Measurements from ENCODE around the gene TAF11L8.
"Not testable (repeated sequence)": the region's sequence is repeated elsewhere in the genome, so short reads cannot be mapped to it uniquely, and the experiment has no call there.

TAF11L8 gene

DNA sequence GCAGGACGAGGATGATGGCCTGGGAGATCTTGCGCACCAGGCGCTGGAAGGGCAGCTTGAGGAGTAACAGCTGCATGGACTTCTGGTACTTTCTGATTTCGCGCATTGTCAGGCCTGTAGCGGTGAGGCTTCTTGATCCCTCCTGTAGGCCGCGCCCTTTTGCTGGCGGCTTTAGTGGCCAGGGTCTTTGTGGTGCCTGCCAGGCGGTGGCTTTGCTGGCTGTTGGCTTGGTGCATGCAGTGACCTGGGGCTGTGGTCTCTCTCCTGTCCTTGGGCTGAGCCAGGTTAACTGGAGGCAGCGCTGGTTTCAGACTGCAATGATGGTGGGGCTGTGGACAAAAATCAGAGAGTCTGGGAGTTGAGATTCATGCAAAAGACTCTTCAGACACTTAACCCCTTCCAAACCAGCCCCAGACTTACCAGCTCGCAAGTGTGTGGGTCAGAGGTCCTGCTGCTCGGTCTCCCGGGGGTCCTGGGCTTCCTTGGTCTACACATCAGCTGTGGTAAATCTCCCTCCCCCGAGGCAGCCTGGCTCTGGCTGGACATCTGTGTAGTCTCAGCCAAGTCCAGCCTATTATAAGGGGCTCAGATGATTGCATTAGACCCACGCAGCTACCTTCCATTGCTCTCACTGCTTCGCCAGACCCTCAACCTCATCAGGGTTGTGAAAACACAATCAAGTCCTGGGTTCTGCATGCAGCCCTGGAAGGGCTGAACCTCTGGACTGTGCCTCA, 24.3 kb upstream of the TAF11L8 start:
- TF ChIP-seq, protein P1, sequence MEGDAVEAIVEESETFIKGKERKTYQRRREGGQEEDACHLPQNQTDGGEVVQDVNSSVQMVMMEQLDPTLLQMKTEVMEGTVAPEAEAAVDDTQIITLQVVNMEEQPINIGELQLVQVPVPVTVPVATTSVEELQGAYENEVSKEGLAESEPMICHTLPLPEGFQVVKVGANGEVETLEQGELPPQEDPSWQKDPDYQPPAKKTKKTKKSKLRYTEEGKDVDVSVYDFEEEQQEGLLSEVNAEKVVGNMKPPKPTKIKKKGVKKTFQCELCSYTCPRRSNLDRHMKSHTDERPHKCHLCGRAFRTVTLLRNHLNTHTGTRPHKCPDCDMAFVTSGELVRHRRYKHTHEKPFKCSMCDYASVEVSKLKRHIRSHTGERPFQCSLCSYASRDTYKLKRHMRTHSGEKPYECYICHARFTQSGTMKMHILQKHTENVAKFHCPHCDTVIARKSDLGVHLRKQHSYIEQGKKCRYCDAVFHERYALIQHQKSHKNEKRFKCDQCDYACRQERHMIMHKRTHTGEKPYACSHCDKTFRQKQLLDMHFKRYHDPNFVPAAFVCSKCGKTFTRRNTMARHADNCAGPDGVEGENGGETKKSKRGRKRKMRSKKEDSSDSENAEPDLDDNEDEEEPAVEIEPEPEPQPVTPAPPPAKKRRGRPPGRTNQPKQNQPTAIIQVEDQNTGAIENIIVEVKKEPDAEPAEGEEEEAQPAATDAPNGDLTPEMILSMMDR (IDR thresholded peaks at IDR 0.05; ENCODE audit: insufficient read depth, low read length, poor library complexity, severe bottlenecking): no peak
- DNase-seq (ENCODE audit: extremely low read depth, insufficient read length): no peak
- H3K4me3 ChIP-seq (replicated peaks; ENCODE audit: low read depth, low read length): no peak overlapping the region
- H3K36me3 ChIP-seq (ENCODE audit: control insufficient read depth, insufficient read depth, low read length): no peaks in the 10 kb centered on the region
- no peaks in the 10 kb centered on the region for H3K27me3 ChIP-seq (replicated peaks; ENCODE audit: control insufficient read depth, insufficient read depth, low read length)

- not testable (repeated sequence) for DNase-seq (ENCODE audit: extremely low read depth, insufficient read length); H3K27me3 ChIP-seq (replicated peaks; ENCODE audit: control insufficient read depth, insufficient read depth, low read length); H3K36me3 ChIP-seq (ENCODE audit: control insufficient read depth, insufficient read depth, low read length); H3K4me3 ChIP-seq (replicated peaks; ENCODE audit: low read depth, low read length)
These were observed 19.3 kb upstream of the TAF11L8 start, which contains the start of gene TAF11L12 for GRCh38 chr5:17610092-17610491. TAF11L12 (plus strand) TSS chr5:17610392.

- H3K4me3 ChIP-seq (replicated peaks; ENCODE audit: low read depth, low read length); H3K36me3 ChIP-seq (ENCODE audit: control insufficient read depth, insufficient read depth, low read length); H3K27me3 ChIP-seq (replicated peaks; ENCODE audit: control insufficient read depth, insufficient read depth, low read length); DNase-seq (ENCODE audit: extremely low read depth, insufficient read length): not testable (repeated sequence)
These were observed 16.7 kb upstream of the TAF11L8 start for GRCh38 chr5:17607461-17607860.

DNA sequence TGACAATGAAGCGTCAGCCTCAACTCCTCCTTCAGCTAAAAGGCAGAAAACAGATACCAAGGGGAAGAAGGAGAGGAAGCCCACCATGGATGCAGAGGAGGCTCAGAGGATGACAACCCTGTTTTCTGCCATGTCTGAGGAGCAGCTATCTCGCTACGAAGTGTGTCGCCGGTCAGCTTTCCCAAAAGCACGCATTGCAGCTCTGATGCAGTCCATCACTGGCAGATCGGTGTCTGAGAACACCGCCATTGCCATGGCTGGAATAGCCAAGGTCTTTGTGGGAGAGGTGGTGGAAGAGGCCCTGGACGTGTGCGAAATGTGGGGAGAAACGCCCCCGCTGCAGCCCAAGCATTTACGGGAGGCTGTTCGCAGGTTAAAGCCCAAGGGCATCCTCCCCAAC, 14.2 kb upstream of the TAF11L8 start:
- TF ChIP-seq, protein P1 (IDR thresholded peaks at IDR 0.05; ENCODE audit: insufficient read depth, low read length, poor library complexity, severe bottlenecking): no peak
- no peak overlapping the region for H3K4me3 ChIP-seq (replicated peaks; ENCODE audit: low read depth, low read length)
- no peaks in the 10 kb centered on the region for H3K36me3 ChIP-seq (ENCODE audit: control insufficient read depth, insufficient read depth, low read length)
- DNase-seq (ENCODE audit: extremely low read depth, insufficient read length): no peak
- no peaks in the 10 kb centered on the region for H3K27me3 ChIP-seq (replicated peaks; ENCODE audit: control insufficient read depth, insufficient read depth, low read length)

- not testable (repeated sequence) for H3K27me3 ChIP-seq (replicated peaks; ENCODE audit: control insufficient read depth, insufficient read depth, low read length); H3K4me3 ChIP-seq (replicated peaks; ENCODE audit: low read depth, low read length); H3K36me3 ChIP-seq (ENCODE audit: control insufficient read depth, insufficient read depth, low read length); DNase-seq (ENCODE audit: extremely low read depth, insufficient read length)
These were observed 13.1 kb upstream of the TAF11L8 start, which contains the start of gene TAF11L11 for GRCh38 chr5:17603880-17604279. TAF11L11 (plus strand) TSS chr5:17604183.

DNA sequence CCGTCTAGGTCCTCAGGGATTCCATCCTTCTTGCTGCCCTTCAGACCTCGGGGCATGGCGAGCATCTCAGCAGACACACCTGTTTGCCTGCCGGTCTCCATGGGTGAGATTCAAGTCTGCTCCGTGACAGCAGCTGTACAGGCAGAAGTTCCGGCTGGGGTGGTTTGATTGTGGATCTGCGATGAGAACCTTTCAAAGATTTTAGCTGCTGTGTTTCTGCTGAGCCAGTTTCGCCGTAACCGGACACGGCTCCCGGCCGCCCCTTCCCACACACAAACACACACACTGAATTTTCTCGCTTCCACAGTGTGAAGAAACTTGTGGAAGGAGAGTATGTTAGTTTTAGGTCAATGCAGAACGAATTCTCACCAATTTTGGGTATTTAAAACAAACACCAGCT, 7.0 kb upstream of the TAF11L8 start, which contains the start of gene TAF11L10:
Gene TAF11L10 (minus strand): TSS at position 101 of the 400 bp plus-strand sequence.
- H3K36me3 ChIP-seq (ENCODE audit: control insufficient read depth, insufficient read depth, low read length); H3K27me3 ChIP-seq (replicated peaks; ENCODE audit: control insufficient read depth, insufficient read depth, low read length); DNase-seq (ENCODE audit: extremely low read depth, insufficient read length); H3K4me3 ChIP-seq (replicated peaks; ENCODE audit: low read depth, low read length): not testable (repeated sequence)

GRCh38 chr5:17594255-17594654, 3.5 kb upstream of the TAF11L8 start, which contains the start of gene TAF11L9:
TAF11L9 (minus strand) TSS chr5:17594394.
- not testable (repeated sequence) for H3K36me3 ChIP-seq (ENCODE audit: control insufficient read depth, insufficient read depth, low read length); H3K27me3 ChIP-seq (replicated peaks; ENCODE audit: control insufficient read depth, insufficient read depth, low read length); DNase-seq (ENCODE audit: extremely low read depth, insufficient read length); H3K4me3 ChIP-seq (replicated peaks; ENCODE audit: low read depth, low read length)

GRCh38 chr5:17585658-17586057, 5.1 kb downstream of the TAF11L8 start, which contains the start of gene TAF11L7:
TAF11L7 (minus strand) TSS chr5:17585758.
- H3K36me3 ChIP-seq (ENCODE audit: control insufficient read depth, insufficient read depth, low read length); DNase-seq (ENCODE audit: extremely low read depth, insufficient read length); H3K27me3 ChIP-seq (replicated peaks; ENCODE audit: control insufficient read depth, insufficient read depth, low read length); H3K4me3 ChIP-seq (replicated peaks; ENCODE audit: low read depth, low read length): not testable (repeated sequence)
